Activated CD8-positive, alpha-beta T cell treated with anti-CD3 and anti-CD28 coated beads, Interleukin-2, amount 10 ng/mL, durations not matched to agents 7 days and 5 days (primary cell): ENCODE results near the gene MALT1. TPM values are rescaled to one million over a fixed set of nuclear protein-coding genes. Genes with fewer than 3 reads are reported as not detected.
"Not testable (repeated sequence)": the region's sequence is repeated elsewhere in the genome, so short reads cannot be mapped to it uniquely, and the experiment has no call there.

Experiments
- ATAC-seq: fragments of 150-1000 bp; cut with Tn5 transposase; one replicate; pipeline ENCODE4 v1.10.0; 2021; ENCODE audit warnings: moderate library complexity
- CTCF ChIA-PET: fragments of 350-600 bp; sonication (Branson Sonifier 250); formaldehyde crosslinking; loops from one replicate; lab custom pipeline; 2021; ENCODE audit warnings: antibody characterized with exemption; lab: Charles Lee
- POLR2A ChIA-PET: fragments of 350-600 bp; sonication (Branson Sonifier 250); formaldehyde crosslinking; loops from one replicate; lab custom pipeline; 2021; ENCODE audit warnings: antibody characterized with exemption; lab: Charles Lee
- DNase-seq: peaks from one replicate; pipeline ENCODE4 v3.0.0-alpha.2; 2020
- H3K27ac Mint-ChIP-seq: one replicate; pipeline ENCODE4 v1.8.0; 2021; ENCODE audit warnings: mild to moderate bottlenecking, mixed read lengths
- H3K27me3 Mint-ChIP-seq: one replicate; pipeline ENCODE4 v1.8.0; 2021; ENCODE audit warnings: low read depth, mixed read lengths
- H3K36me3 Mint-ChIP-seq: one replicate; pipeline ENCODE4 v1.8.0; 2021; ENCODE audit warnings: low read depth, mixed read lengths
- H3K4me1 Mint-ChIP-seq: one replicate; pipeline ENCODE4 v1.8.0; 2021; ENCODE audit warnings: low read depth, mixed read lengths
- H3K4me3 Mint-ChIP-seq: one replicate; pipeline ENCODE4 v1.8.0; 2021; ENCODE audit warnings: mild to moderate bottlenecking, mixed read lengths
- H3K9me3 Mint-ChIP-seq: one replicate; pipeline ENCODE4 v1.8.0; 2022; ENCODE audit warnings: mixed read lengths; ENCODE audit not compliant: insufficient read depth
- total RNA-seq, 2 experiments: library from RNA; stranded (reverse); gene quantifications; one replicate each; pipeline ENCODE4 v1.2.3, GENCODE V29; 2021

Gene MALT1
- total RNA-seq, 2 experiments from 2014 or later: 52.7 to 57.1 TPM

DNA sequence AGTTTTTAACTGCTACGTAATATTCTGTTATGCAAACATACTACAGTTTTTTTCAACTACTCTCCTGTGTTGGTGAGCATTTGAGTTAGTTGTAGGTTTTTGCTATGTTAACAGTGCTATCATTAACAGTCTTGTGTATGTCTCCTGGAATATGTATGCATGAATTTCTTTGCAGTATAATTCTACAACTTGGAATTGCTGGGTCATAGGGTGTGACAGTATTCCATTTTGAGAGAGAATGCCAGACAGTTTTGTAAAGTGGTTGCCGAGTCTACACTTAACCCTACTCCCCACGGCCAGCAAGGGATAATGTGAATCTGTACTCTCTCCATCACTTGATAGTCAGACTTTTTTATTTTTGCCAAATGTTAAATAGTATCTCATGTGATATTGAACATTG lies 67.1 kb downstream of the MALT1 start:
- H3K9me3 Mint-ChIP-seq: no peaks in the 10 kb centered on the region
- H3K27me3 Mint-ChIP-seq: no peaks in the 10 kb centered on the region
- ATAC-seq (no peak), DNase-seq (no peak)
- no peak overlapping the region for H3K4me3 Mint-ChIP-seq
- no peak overlapping the region for H3K27ac Mint-ChIP-seq
- peaks cover 4% of the 10 kb centered on the region for H3K4me1 Mint-ChIP-seq
- ChIA-PET POLR2A (no interaction called here), CTCF (interaction anchor here (0.6 kb wide), 1 partner anchor 125 kb away, joined by 3 read pairs; no protein-coding TSS in a partner anchor)
- H3K36me3 Mint-ChIP-seq: peaks cover 60% of the 10 kb centered on the region

DNA sequence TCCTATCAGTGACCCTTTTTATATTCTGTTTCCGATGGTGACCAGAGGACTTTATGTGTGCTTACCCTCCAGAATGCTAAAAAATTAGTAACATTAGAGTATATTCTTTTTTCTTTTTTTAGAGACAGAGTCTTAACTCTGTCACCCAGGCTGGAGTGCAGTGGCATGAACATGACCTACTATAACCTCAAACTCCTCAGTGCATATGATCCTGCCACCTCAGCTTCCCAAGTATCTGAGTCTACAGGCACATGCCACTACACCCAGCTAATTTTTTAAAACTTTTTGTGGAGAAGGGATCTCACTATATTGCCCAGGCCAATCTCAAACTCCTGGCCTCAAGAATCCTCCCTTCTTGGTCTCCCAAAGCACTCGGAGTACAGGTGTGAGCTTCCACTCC lies 74.6 kb downstream of the MALT1 start:
- ChIA-PET CTCF (interaction anchor here (1.0 to 7.7 kb wide), 3 partner anchors 18 to 216 kb away, joined by 3 to 49 read pairs (median 6); no protein-coding TSS in a partner anchor), POLR2A (no interaction called here)
- ATAC-seq (no peak), DNase-seq (no peak)
- Mint-ChIP-seq H3K4me1 (peaks cover 3% of the 10 kb centered on the region), H3K27ac (no peak overlapping the region), H3K9me3 (peaks cover 10% of the 10 kb centered on the region), H3K4me3 (no peak overlapping the region), H3K27me3 (no peaks in the 10 kb centered on the region), H3K36me3 (peaks cover 72% of the 10 kb centered on the region)

DNA sequence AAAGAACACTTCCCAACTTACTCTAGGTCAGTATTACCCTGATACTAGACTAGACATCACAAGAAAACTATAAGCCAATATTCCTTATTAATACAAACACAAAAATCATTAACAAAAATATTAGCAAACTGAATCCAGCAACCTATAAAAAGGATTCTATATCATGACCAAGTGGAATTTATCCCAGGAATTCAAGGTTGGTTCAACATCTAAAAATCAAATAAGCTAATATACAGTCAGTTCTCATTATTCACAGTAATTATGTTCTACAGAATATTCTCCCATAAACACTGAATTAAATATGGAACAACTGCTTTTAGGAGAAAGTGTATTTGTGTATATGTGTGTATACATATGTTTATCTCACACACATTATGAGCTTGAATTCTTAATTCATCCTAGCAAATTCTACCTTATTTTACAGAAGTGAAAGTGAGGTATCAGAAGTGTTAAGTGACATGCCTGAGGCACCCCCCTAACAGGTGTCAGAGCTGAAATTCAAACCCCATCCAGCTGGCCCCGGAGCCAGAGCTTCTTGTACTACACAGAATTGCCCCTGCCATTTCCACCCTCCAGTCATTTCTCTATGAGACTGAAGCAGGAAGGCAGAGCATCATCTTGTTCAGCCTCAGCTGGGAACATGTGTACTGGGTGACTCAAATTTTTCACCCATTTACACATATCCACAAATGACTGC lies 77.8 kb downstream of the MALT1 start:
- ATAC-seq: no peak
- ChIA-PET POLR2A (interaction anchor here (1.2 kb wide), 1 partner anchor 78 kb away, joined by 3 read pairs; the partner anchor contains the start of gene MALT1), CTCF (interaction anchor here (2.2 to 7.7 kb wide), 2 partner anchors 15 to 20 kb away, joined by 10 to 49 read pairs; no protein-coding TSS in a partner anchor)
- H3K27ac Mint-ChIP-seq: no peak overlapping the region
- peaks cover 10% of the 10 kb centered on the region for H3K4me1 Mint-ChIP-seq
- H3K27me3 Mint-ChIP-seq: no peaks in the 10 kb centered on the region
- H3K9me3 Mint-ChIP-seq: peaks cover 10% of the 10 kb centered on the region
- no peak overlapping the region for H3K4me3 Mint-ChIP-seq
- no peak for DNase-seq
- H3K36me3 Mint-ChIP-seq: peaks cover 65% of the 10 kb centered on the region

DNA sequence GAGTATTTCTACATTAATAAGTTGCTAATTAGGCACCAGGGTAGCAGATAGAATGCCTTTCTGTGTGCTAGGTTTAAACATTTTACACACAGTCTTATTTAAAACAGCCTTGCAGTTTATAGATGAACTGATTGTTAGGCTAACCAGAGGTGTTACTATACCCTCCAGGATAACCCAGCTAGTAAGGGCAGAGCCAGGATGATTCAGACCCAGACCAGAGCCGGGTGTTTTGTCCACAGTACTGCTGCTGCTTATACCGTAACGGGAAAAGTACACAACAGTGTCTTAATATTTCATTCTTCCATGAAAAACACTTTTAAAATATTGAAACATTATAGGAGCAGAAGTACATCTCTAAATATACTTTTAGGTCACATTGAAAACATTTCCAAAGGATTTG lies 82.7 kb downstream of the MALT1 start:
- Mint-ChIP-seq H3K27ac (no peak overlapping the region), H3K27me3 (peaks cover 2% of the 10 kb centered on the region), H3K4me1 (peaks cover 43% of the 10 kb centered on the region), H3K9me3 (peaks cover 6% of the 10 kb centered on the region), H3K36me3 (peaks cover 30% of the 10 kb centered on the region), H3K4me3 (no peak overlapping the region)
- DNase-seq: no peak
- ATAC-seq: no peak
- CTCF ChIA-PET: interaction anchor here (1.1 to 3.7 kb wide), 3 partner anchors 10 to 221 kb away, joined by 3 to 49 read pairs (median 3); no protein-coding TSS in a partner anchor
- POLR2A ChIA-PET: interaction anchor here (2.1 kb wide), 1 partner anchor 82 kb away, joined by 10 read pairs; the partner anchor contains the start of gene MALT1

DNA sequence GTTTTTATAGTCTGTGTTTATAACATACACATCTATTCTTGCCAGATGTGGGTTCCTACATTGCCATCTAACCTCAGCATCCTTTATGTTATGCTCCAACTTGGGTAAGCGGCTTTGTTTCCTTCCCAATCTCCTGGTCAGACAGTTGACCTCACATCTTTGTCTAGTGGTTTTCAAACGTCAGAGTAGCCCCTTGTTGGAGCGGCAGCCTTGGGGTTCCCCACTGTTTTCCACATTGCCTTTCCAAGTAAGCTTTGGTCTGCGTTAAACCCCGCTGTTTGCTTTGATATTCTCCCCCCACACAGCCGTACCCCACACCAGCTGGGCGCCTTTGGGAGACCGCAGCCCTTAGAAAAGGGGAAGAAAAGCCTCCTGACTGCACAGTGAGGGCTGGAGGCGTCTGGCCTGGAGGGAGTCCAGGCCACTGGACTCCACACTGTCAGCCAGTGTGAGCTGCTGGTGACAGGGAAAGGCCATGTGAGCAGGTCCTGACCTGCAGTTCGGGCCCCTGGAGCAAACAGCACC lies 83.3 kb downstream of the MALT1 start:
- Mint-ChIP-seq H3K27ac (peak overlapping the region; percentile 75), H3K36me3 (peaks cover 23% of the 10 kb centered on the region), H3K27me3 (peaks cover 3% of the 10 kb centered on the region), H3K4me1 (peaks cover 43% of the 10 kb centered on the region), H3K9me3 (peaks cover under 1% of the 10 kb centered on the region), H3K4me3 (peak overlapping the region; percentile 23)
- ChIA-PET CTCF (interaction anchor here (1.1 to 3.7 kb wide), 3 partner anchors 9 to 226 kb away, joined by 3 to 49 read pairs (median 16); no protein-coding TSS in a partner anchor), POLR2A (interaction anchor here (0.8 to 2.1 kb wide), 3 partner anchors 9 to 261 kb away, joined by 3 to 10 read pairs (median 4); partner anchors contain the start of gene MALT1)
- DNase-seq (no peak), ATAC-seq (peak; percentile 49)

DNA sequence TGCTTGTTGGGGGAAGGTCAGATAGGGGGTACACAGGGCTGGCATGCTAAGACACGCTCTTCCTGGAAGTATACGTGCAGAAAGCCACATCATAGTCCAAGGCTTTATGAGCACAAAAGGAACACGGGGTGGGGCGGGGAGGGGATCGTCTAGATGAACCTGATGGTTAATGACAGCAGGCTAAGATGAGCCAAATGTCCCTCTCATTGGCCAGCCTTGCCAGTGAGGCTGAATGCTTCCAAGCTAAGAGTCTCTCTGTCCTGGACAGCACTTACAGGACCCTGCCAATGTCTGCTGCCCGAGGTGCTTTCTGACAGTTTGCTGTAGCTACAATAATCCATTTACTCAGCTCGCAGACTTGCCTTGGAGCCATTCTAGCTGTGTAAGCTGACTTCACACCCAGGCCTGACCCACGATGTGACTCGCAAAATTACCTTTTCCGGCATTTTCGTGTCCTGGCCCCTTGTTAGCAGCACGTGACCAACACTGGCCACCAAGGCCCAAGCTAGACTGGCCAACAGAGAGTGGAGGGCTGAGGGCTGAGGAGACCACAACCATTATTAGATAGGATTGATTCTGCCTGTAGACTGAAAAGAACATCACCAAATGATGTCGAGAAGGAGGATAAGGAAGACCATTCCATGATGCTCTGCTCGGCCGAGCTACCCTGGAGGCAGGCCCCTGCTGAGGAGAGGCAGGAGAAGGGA lies 84.2 kb downstream of the MALT1 start:
- ChIA-PET POLR2A (interaction anchor here (0.8 to 2.1 kb wide), 3 partner anchors 9 to 262 kb away, joined by 3 to 10 read pairs (median 4); partner anchors contain the start of gene MALT1), CTCF (interaction anchor here (2.9 to 3.7 kb wide), 2 partner anchors 8 to 226 kb away, joined by 16 to 49 read pairs; no protein-coding TSS in a partner anchor)
- no peaks in the 10 kb centered on the region for H3K9me3 Mint-ChIP-seq
- ATAC-seq: peak; percentile 28
- peaks cover 15% of the 10 kb centered on the region for H3K36me3 Mint-ChIP-seq
- H3K4me3 Mint-ChIP-seq: no peak overlapping the region
- peak overlapping the region; percentile 61 for H3K27ac Mint-ChIP-seq
- H3K4me1 Mint-ChIP-seq: peaks cover 48% of the 10 kb centered on the region
- peaks cover 7% of the 10 kb centered on the region for H3K27me3 Mint-ChIP-seq
- peak; percentile 45 for DNase-seq

DNA sequence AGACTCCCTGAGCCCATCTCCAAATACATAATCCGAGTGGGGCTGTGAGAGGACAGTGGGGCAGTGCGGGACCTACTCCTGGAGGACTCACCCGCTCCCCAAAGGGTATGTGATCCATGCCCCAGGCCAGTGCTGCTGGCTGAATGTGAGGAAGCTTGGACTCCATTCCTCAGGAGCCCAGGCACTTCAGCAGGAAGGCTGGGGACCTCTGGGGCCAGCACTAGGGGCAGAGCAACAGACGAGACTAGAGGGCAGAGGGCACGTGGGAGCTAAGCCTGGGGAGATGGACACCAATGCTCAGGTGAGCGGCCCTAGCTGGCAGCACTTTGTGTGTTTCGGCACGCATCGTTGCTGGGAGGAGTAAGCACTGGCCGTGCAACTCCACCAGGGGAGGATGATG lies 84.9 kb downstream of the MALT1 start:
- H3K4me1 Mint-ChIP-seq: peaks cover 52% of the 10 kb centered on the region
- no peaks in the 10 kb centered on the region for H3K9me3 Mint-ChIP-seq
- ChIA-PET CTCF (interaction anchor here (2.9 to 3.7 kb wide), 2 partner anchors 7 to 227 kb away, joined by 16 to 49 read pairs; no protein-coding TSS in a partner anchor), POLR2A (interaction anchor here (1.3 kb wide), 1 partner anchor 8 kb away, joined by 4 read pairs; no protein-coding TSS in a partner anchor)
- H3K27me3 Mint-ChIP-seq: peaks cover 7% of the 10 kb centered on the region
- no peak overlapping the region for H3K4me3 Mint-ChIP-seq
- no peak for DNase-seq
- H3K36me3 Mint-ChIP-seq: peaks cover 10% of the 10 kb centered on the region
- no peak for ATAC-seq
- no peak overlapping the region for H3K27ac Mint-ChIP-seq

DNA sequence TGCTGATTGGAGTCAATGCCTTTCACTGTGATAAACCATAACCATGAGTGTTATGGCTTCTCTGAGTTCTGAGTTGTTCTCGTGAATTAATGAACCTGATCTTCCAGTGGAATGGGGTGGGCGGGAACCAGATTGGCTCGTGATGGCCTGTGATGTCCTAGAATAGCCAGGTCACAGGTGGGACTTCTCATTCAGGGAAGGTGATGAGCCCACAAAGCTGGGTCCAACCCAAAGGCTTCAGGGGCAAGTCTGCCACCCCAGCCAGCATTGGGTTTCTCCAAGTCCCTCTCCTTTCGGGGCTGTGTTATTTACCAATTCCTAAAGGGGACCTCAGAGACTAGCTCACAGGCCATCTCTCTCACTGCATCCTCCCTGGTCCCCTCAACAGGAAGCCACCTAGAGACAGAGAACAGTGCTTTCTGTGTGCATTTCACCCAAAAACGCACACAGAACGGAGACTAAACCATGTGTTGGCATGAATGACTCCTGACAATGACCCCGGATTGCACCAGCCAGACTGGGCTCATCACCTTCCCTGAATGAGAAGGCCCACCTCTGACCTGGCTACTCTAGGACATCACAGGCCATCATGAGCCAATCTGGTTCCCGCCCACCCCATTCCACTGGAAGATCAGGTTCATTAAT lies 85.5 kb downstream of the MALT1 start:
- ChIA-PET POLR2A (no interaction called here), CTCF (interaction anchor here (2.9 kb wide), 1 partner anchor 228 kb away, joined by 16 read pairs; no protein-coding TSS in a partner anchor)
- H3K36me3 Mint-ChIP-seq: peaks cover 10% of the 10 kb centered on the region
- peaks cover 58% of the 10 kb centered on the region for H3K4me1 Mint-ChIP-seq
- H3K4me3 Mint-ChIP-seq: no peak overlapping the region
- ATAC-seq (no peak), DNase-seq (no peak)
- H3K27ac Mint-ChIP-seq: no peak overlapping the region
- H3K27me3 Mint-ChIP-seq: peaks cover 7% of the 10 kb centered on the region
- H3K9me3 Mint-ChIP-seq: no peaks in the 10 kb centered on the region

DNA sequence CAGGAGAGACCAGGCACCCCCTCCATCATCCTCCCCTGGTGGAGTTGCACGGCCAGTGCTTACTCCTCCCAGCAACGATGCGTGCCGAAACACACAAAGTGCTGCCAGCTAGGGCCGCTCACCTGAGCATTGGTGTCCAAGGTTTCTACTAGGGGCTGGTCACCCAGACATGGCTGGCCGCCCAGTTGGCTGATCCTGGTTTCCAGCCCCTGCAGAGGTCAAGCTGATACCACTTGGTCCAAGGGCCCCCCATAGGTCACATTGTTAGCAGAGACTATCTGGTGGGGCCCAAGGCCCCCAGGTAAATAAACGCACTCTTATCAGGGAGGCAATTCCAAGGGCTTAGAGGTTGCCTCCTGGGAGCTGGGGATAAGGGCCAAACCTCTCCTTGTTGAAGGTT lies 86.1 kb downstream of the MALT1 start:
- H3K36me3 Mint-ChIP-seq, H3K27me3 Mint-ChIP-seq, H3K27ac Mint-ChIP-seq, H3K9me3 Mint-ChIP-seq, DNase-seq, ATAC-seq, H3K4me3 Mint-ChIP-seq, POLR2A ChIA-PET: not testable (repeated sequence)
- CTCF ChIA-PET: interaction anchor here (2.9 kb wide), 1 partner anchor 228 kb away, joined by 16 read pairs; no protein-coding TSS in a partner anchor
- H3K4me1 Mint-ChIP-seq: peaks cover 64% of the 10 kb centered on the region

DNA sequence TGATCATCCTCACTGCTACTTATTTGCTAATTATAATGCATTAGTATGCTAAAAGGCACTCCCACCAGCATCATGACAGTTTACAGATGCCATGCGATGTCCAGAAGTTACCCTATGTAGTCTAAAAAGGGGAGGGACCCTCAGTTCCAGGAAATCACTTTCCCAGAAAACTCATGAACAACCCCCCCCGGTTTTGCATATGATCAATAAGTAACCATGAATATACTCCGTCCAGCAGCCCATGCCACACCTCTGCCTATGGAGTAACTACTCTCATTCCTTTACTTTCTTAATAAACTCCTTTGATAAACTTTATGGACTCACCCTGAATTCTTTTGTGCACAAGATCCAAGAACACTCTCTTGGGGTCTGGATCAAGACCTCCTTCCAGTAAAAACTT lies 86.8 kb downstream of the MALT1 start:
- peaks cover 7% of the 10 kb centered on the region for H3K27me3 Mint-ChIP-seq
- POLR2A ChIA-PET: no interaction called here

DNA sequence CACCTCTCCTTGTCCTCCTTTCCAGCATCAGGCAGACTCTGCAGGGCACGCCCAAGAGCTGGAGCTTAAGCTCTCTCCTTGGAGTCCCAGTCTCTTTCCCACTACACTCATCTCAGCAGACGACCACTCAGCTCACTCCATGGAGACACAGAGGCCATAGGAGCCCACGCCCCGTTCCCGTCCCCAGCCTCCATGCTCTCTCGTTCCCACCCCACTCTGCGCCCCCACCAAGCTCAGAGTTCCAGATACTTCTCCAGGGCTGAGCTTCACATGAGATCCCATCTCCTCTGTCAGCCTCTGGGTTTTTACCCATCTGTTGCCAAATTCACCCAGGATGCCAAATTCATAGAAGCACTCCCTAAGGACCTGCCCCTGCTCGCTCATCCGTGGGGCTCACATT lies 87.3 kb downstream of the MALT1 start:
- no peak for ATAC-seq
- CTCF ChIA-PET: interaction anchor here (0.8 to 1.2 kb wide), 2 partner anchors 10 to 229 kb away, joined by 3 read pairs; no protein-coding TSS in a partner anchor
- H3K36me3 Mint-ChIP-seq: peaks cover 7% of the 10 kb centered on the region
- H3K27ac Mint-ChIP-seq: no peak overlapping the region
- peaks cover 71% of the 10 kb centered on the region for H3K4me1 Mint-ChIP-seq
- no peak for DNase-seq
- POLR2A ChIA-PET: no interaction called here
- no peak overlapping the region for H3K4me3 Mint-ChIP-seq
- H3K9me3 Mint-ChIP-seq: no peaks in the 10 kb centered on the region
- peaks cover 7% of the 10 kb centered on the region for H3K27me3 Mint-ChIP-seq

More for the DNA sequence above, 86.8 kb downstream of the MALT1 start:
- peaks cover 70% of the 10 kb centered on the region for H3K4me1 Mint-ChIP-seq
- H3K36me3 Mint-ChIP-seq: peaks cover 7% of the 10 kb centered on the region
- CTCF ChIA-PET: interaction anchor here (0.8 to 1.2 kb wide), 2 partner anchors 10 to 228 kb away, joined by 3 read pairs; no protein-coding TSS in a partner anchor
- ATAC-seq (no peak), DNase-seq (no peak)
- no peaks in the 10 kb centered on the region for H3K9me3 Mint-ChIP-seq
- H3K27ac Mint-ChIP-seq: no peak overlapping the region
- no peak overlapping the region for H3K4me3 Mint-ChIP-seq
